ENCODE results near the gene ZFP36L2. TPM values are rescaled to one million over a fixed set of nuclear protein-coding genes. Genes with fewer than 3 reads are reported as not detected.

The ZFP36L2 gene
- total RNA-seq, 1 experiment from 2014 or later = 34.3 TPM

DNA sequence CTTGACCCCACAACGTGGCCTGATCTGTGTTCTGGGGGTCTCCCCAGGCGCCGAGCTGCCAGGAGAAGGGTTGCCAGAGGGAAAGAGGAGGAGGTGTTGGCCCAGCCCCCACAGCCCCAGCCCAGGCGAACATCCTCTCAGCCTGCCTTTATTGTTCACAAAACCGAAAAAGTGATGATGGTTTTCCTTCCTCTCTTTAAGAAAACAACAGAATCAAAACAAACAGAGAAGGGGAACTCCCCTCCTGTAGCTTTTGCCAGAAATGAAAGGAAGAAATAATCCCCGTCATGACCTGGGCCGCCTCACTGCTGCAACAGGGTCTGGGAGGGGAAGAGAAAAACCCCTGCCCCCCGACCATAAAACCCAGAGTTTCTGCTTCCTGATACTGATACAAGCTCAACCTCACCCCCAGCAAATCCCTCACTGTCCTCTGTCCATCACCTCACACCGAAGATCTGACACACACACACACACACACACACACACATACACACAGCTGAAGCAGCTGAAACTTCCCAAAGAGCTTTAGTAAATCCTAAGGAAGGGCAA is 52.0 kb downstream of the ZFP36L2 start:
- intact Hi-C loops (cut with micrococcal nuclease; ENCODE audit: unreplicated experiment) = no loop called here
- CTCF ChIA-PET = interaction anchor here (1.2 kb wide), 1 partner anchor 48 kb away, joined by 4 read pairs; no protein-coding TSS in a partner anchor
- H3K27me3 ChIP-seq (ENCODE audit: insufficient read depth, low read depth) = no peaks in the 10 kb centered on the region
- BruUV-seq (replicated peaks) = no TSS peak
- no peak overlapping the region for H3K4me2 ChIP-seq
- H3F3A ChIP-seq (ENCODE audit: insufficient read depth, low read depth) = peaks cover 59% of the 10 kb centered on the region
- no peaks in the 10 kb centered on the region for H3K9me2 ChIP-seq (ENCODE audit: insufficient read depth)
- no peak for DNase-seq
- no peak overlapping the region for H2AFZ ChIP-seq
- H3K4me1 ChIP-seq (replicated peaks; ENCODE audit: insufficient read depth) = peaks cover 91% of the 10 kb centered on the region
- POLR2A ChIA-PET (ENCODE audit: unreplicated experiment) = interaction anchor here (0.6 kb wide), 2 partner anchors 52 to 93 kb away, joined by 3 to 6 read pairs; no protein-coding TSS in a partner anchor
- TF ChIP-seq, protein P1, sequence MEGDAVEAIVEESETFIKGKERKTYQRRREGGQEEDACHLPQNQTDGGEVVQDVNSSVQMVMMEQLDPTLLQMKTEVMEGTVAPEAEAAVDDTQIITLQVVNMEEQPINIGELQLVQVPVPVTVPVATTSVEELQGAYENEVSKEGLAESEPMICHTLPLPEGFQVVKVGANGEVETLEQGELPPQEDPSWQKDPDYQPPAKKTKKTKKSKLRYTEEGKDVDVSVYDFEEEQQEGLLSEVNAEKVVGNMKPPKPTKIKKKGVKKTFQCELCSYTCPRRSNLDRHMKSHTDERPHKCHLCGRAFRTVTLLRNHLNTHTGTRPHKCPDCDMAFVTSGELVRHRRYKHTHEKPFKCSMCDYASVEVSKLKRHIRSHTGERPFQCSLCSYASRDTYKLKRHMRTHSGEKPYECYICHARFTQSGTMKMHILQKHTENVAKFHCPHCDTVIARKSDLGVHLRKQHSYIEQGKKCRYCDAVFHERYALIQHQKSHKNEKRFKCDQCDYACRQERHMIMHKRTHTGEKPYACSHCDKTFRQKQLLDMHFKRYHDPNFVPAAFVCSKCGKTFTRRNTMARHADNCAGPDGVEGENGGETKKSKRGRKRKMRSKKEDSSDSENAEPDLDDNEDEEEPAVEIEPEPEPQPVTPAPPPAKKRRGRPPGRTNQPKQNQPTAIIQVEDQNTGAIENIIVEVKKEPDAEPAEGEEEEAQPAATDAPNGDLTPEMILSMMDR (conservative IDR thresholded peaks at IDR 0.05) = no peak
- TF ChIP-seq EZH2 (IDR thresholded peaks at IDR 0.05; ENCODE audit: low read depth) = no peak
- no peaks in the 10 kb centered on the region for H3K9me3 ChIP-seq (ENCODE audit: insufficient read depth, low read depth)
- no peaks in the 10 kb centered on the region for H3K36me3 ChIP-seq (ENCODE audit: low read depth)
- H3K27ac ChIP-seq = no peak overlapping the region
- H3K79me2 ChIP-seq (ENCODE audit: low read depth) = no peaks in the 10 kb centered on the region
- no peaks in the 10 kb centered on the region for H4K20me1 ChIP-seq (ENCODE audit: insufficient read depth)
- H3K4me3 ChIP-seq = no peak overlapping the region
